RWPE2 (cell line): ENCODE data around the gene RAPGEF4.
"Not testable (repeated sequence)": the region's sequence is repeated elsewhere in the genome, so short reads cannot be mapped to it uniquely, and the experiment has no call there.

Source experiments
- ATAC-seq: fragments of 200-7000 bp; cut with Tn5 transposase; 3 replicates; pipeline ENCODE4 v1.9.1; 2021; ENCODE audit warnings: low read depth
- DNase-seq: peaks from one replicate; pipeline ENCODE4 v3.0.0-alpha.2; 2020; ENCODE audit warnings: low spot score
- H3K27ac ChIP-seq: fragments of 450-650 bp; 2 replicates; pipeline ENCODE4 v1.5.1; 2017; ENCODE audit warnings: mild to moderate bottlenecking; ENCODE audit not compliant: poor library complexity, severe bottlenecking
- H3K27me3 ChIP-seq: fragments of 250-450 bp; sonication (Bioruptor Pico); 2 replicates; pipeline ENCODE4 v1.5.1; 2021; ENCODE audit warnings: mild to moderate bottlenecking, moderate library complexity; ENCODE audit not compliant: insufficient read depth, poor library complexity, severe bottlenecking
- H3K36me3 ChIP-seq: fragments of 250-450 bp; sonication (Bioruptor Pico); 2 replicates; pipeline ENCODE4 v1.5.1; 2020; ENCODE audit warnings: low read depth, mild to moderate bottlenecking, moderate library complexity
- H3K4me1 ChIP-seq: fragments of 250-450 bp; sonication (Bioruptor Pico); 2 replicates; pipeline ENCODE4 v1.5.1; 2021; ENCODE audit warnings: mild to moderate bottlenecking, moderate library complexity; ENCODE audit not compliant: insufficient read depth, poor library complexity, severe bottlenecking
- H3K4me3 ChIP-seq: fragments of 250-450 bp; sonication (Bioruptor Pico); 2 replicates; pipeline ENCODE4 v1.5.1; 2021; ENCODE audit warnings: mild to moderate bottlenecking, moderate library complexity; ENCODE audit not compliant: severe bottlenecking
- H3K9me3 ChIP-seq: fragments of 250-450 bp; sonication (Bioruptor Pico); 2 replicates; pipeline ENCODE4 v1.5.1; 2021; ENCODE audit warnings: mild to moderate bottlenecking, moderate library complexity; ENCODE audit not compliant: severe bottlenecking
- TF ChIP-seq, protein P1 (sequence below): fragments of 450-650 bp; IDR thresholded peaks from one replicate; pipeline ENCODE4 v1.5.1; 2017; ENCODE audit warnings: mild to moderate bottlenecking, moderate library complexity; ENCODE audit not compliant: poor library complexity, severe bottlenecking

The RAPGEF4 gene

DNA sequence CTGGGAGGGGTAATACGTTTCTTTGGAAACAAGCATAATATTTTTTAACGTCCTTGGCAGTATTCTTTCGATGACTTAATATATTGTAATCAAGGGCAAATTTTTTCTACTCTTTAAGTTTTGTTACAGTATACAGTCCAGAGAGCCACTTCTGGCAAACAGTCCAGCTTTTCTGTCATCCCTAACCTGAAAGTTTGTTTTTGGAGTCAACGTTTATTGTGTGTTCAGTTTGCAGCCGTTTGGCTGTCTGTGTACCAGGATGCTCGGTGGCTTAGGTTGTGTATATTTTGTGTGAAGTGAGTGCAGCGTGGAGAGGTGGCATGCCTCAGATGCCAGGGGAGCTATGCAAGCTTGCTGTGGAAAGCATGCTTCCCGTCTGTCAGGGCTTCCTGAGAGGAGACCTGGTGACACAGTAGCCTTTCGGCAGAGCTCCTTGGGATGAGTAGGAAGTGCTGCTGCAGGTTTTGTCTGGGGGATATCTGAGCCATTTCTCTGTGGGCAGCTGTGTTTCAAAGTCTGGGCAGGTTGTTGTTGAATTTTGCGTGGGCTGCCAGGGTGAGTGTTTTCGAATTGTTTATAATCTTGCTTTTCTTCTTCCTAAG, 354.7 kb downstream of the RAPGEF4 start:
- ATAC-seq = no peak
- Histone ChIP-seq H3K4me1 (peaks cover 6% of the 10 kb centered on the region), H3K27ac (no peak overlapping the region), H3K27me3 (no peaks in the 10 kb centered on the region), H3K9me3 (no peaks in the 10 kb centered on the region), H3K4me3 (no peak overlapping the region), H3K36me3 (peaks cover 57% of the 10 kb centered on the region)
- TF ChIP-seq, protein P1, sequence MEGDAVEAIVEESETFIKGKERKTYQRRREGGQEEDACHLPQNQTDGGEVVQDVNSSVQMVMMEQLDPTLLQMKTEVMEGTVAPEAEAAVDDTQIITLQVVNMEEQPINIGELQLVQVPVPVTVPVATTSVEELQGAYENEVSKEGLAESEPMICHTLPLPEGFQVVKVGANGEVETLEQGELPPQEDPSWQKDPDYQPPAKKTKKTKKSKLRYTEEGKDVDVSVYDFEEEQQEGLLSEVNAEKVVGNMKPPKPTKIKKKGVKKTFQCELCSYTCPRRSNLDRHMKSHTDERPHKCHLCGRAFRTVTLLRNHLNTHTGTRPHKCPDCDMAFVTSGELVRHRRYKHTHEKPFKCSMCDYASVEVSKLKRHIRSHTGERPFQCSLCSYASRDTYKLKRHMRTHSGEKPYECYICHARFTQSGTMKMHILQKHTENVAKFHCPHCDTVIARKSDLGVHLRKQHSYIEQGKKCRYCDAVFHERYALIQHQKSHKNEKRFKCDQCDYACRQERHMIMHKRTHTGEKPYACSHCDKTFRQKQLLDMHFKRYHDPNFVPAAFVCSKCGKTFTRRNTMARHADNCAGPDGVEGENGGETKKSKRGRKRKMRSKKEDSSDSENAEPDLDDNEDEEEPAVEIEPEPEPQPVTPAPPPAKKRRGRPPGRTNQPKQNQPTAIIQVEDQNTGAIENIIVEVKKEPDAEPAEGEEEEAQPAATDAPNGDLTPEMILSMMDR = no peak
- no peak for DNase-seq

GRCh38 chr2:173090973-173091660, 355.5 kb downstream of the RAPGEF4 start:
- Histone ChIP-seq H3K4me1 (peaks cover 6% of the 10 kb centered on the region), H3K27me3 (no peaks in the 10 kb centered on the region), H3K4me3 (no peak overlapping the region), H3K36me3 (peaks cover 64% of the 10 kb centered on the region), H3K9me3 (no peaks in the 10 kb centered on the region), H3K27ac (no peak overlapping the region)
- no peak for ATAC-seq
- TF ChIP-seq, protein P1 = no peak
- DNase-seq = no peak

DNA sequence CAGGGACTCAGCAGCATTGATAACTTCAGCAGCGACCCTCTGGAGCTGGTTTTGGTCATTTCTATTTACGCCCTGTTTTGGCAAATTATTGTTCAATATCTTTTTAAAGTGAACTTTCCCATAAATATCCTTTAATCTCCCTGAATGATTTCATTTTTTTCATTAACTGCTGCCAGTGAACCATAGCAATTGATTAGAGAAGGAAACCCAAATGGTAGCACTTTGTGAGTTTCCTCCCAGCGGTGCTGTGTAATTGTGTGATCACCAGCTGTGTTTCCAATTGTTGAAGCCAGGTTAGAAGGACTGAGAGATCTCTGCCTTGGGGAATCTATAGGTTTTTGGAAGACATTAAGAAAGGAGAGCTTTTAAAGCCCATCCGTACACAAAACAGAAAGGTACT, 356.3 kb downstream of the RAPGEF4 start:
- TF ChIP-seq, protein P1 = no peak
- no peaks in the 10 kb centered on the region for H3K27me3 ChIP-seq
- no peaks in the 10 kb centered on the region for H3K9me3 ChIP-seq
- peaks cover 71% of the 10 kb centered on the region for H3K36me3 ChIP-seq
- H3K4me1 ChIP-seq = peaks cover 6% of the 10 kb centered on the region
- ATAC-seq = no peak
- DNase-seq = no peak
- no peak overlapping the region for H3K4me3 ChIP-seq
- no peak overlapping the region for H3K27ac ChIP-seq

- TF ChIP-seq, protein P1 = no peak
- no peaks in the 10 kb centered on the region for H3K9me3 ChIP-seq
- H3K36me3 ChIP-seq = peaks cover 81% of the 10 kb centered on the region
- peaks cover 6% of the 10 kb centered on the region for H3K4me1 ChIP-seq
- ATAC-seq (no peak), DNase-seq (no peak)
- no peak overlapping the region for H3K4me3 ChIP-seq
- H3K27ac ChIP-seq = no peak overlapping the region
- H3K27me3 ChIP-seq = no peaks in the 10 kb centered on the region
Observed at GRCh38 chr2:173092844-173093402, 357.3 kb downstream of the RAPGEF4 start.

- not testable (repeated sequence) for H3K9me3 ChIP-seq, H3K27ac ChIP-seq, H3K4me1 ChIP-seq, H3K27me3 ChIP-seq, DNase-seq, ATAC-seq, H3K4me3 ChIP-seq
- H3K36me3 ChIP-seq = peaks cover 84% of the 10 kb centered on the region
Observed at GRCh38 chr2:173093617-173094016, 358.0 kb downstream of the RAPGEF4 start.
